ENCODE measurements around the gene SDK2. TPM values are rescaled to one million over a fixed set of nuclear protein-coding genes. Genes with fewer than 3 reads are reported as not detected.
A peak's percentile ranks its signal among the peaks of the same experiment; 100 is the strongest.

SDK2 gene
- total RNA-seq, 1 donor, result under 0.01 TPM

GRCh38 chr17:73286863-73287296 is 357.4 kb downstream of the SDK2 start:
- no peak overlapping the region for H3K4me3 ChIP-seq (ENCODE audit: low read depth, low read length)
- TF ChIP-seq CTCF (IDR thresholded peaks at IDR 0.05; ENCODE audit: insufficient read depth, low read depth, low read length), result no peak
- peak; percentile 33 for DNase-seq (ENCODE audit: low read depth)

- TF ChIP-seq CTCF (IDR thresholded peaks at IDR 0.05; ENCODE audit: insufficient read depth, low read depth, low read length), result no peak
- no peak for DNase-seq (ENCODE audit: low read depth)
- no peak overlapping the region for H3K4me3 ChIP-seq (ENCODE audit: low read depth, low read length)
Observed at GRCh38 chr17:73285916-73286862, 358.1 kb downstream of the SDK2 start.

GRCh38 chr17:73285603-73285908 is 358.7 kb downstream of the SDK2 start:
- no peak overlapping the region for H3K4me3 ChIP-seq (ENCODE audit: low read depth, low read length)
- TF ChIP-seq CTCF (IDR thresholded peaks at IDR 0.05; ENCODE audit: insufficient read depth, low read depth, low read length), result no peak
- no peak for DNase-seq (ENCODE audit: low read depth)

GRCh38 chr17:73284906-73285602 is 359.2 kb downstream of the SDK2 start:
- TF ChIP-seq CTCF (IDR thresholded peaks at IDR 0.05; ENCODE audit: insufficient read depth, low read depth, low read length), result no peak
- no peak overlapping the region for H3K4me3 ChIP-seq (ENCODE audit: low read depth, low read length)
- DNase-seq (ENCODE audit: low read depth), result no peak
